ENCODE data around the gene VWA5B2. TPM values are rescaled to one million over a fixed set of nuclear protein-coding genes. Genes with fewer than 3 reads are reported as not detected.

The VWA5B2 gene
- total RNA-seq, 4 donors from 2014 or later: 0.21 to 1.8 (median 0.22) TPM; not detected in 1

DNA sequence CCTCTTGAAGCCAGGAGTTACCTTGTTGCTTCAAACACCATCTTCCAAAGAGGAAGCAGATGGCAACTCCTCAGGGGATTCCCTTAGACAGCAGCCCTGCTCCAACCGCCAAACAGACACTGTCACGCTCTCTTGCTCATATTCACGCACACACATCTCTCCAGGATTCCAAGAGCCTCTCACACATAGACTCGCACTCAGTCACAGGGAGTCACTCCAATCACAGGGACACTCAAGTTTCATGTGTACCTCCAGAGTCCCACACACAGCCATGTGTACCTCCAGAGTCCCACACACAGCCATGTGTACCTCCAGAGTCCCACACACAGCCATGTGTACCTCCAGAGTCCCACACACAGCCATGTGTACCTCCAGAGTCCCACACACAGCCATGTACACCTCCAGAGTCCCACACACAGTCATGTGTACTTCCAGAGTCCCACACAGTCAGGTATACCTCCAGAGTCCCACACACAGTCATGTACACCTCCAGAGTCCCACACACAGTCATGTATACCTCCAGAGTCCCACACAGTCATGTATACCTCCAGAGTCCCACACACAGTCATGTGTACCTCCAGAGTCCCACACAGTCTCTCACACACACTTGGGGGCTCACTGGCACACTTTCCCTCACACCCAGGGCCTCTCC is 6.1 kb downstream of the VWA5B2 start:
- WGBS, 2 donors: 78 to 80% methylated on average over 4 of the region's 4 CpGs
- no peak for DNase-seq (ENCODE audit: low spot score in 2 of 2)
- Histone ChIP-seq H3K4me3 (no peak overlapping the region), H3K9me3 (no peaks in the 10 kb centered on the region), H3K36me3 (no peaks in the 10 kb centered on the region), H3K4me1 (peaks cover 0 to 6% (median under 1%) of the 10 kb centered on the region in 4 donors), H3K27ac (no peak overlapping the region), H3K27me3 (peaks cover 0 to 47% of the 10 kb centered on the region in 2 donors)
- TF ChIP-seq POLR2A (IDR thresholded peaks at IDR 0.05): no peak
- TF ChIP-seq EP300 (IDR thresholded peaks at IDR 0.05): no peak
- TF ChIP-seq, protein P1, sequence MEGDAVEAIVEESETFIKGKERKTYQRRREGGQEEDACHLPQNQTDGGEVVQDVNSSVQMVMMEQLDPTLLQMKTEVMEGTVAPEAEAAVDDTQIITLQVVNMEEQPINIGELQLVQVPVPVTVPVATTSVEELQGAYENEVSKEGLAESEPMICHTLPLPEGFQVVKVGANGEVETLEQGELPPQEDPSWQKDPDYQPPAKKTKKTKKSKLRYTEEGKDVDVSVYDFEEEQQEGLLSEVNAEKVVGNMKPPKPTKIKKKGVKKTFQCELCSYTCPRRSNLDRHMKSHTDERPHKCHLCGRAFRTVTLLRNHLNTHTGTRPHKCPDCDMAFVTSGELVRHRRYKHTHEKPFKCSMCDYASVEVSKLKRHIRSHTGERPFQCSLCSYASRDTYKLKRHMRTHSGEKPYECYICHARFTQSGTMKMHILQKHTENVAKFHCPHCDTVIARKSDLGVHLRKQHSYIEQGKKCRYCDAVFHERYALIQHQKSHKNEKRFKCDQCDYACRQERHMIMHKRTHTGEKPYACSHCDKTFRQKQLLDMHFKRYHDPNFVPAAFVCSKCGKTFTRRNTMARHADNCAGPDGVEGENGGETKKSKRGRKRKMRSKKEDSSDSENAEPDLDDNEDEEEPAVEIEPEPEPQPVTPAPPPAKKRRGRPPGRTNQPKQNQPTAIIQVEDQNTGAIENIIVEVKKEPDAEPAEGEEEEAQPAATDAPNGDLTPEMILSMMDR (IDR thresholded peaks at IDR 0.05): no peak

DNA sequence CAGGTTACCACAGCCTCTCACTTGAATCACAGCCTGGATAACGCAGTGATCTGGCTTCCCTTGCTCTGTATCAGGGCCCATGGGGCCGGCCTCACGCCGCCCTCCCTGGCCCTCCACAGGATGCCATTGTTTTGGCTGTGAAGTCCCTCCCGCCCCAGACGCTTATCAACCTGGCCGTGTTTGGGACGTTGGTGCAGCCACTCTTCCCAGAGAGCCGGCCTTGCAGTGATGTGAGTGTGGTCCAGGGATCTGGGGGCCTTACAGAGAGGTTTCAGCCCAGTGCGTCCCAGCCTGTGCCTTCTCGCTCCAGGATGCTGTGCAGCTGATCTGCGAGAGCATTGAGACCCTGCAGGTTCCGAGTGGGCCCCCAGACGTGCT is 6.6 kb downstream of the VWA5B2 start:
- no peak overlapping the region for H3K4me3 ChIP-seq
- TF ChIP-seq, protein P1 (IDR thresholded peaks at IDR 0.05): no peak
- TF ChIP-seq POLR2A (IDR thresholded peaks at IDR 0.05) (no peak), EP300 (IDR thresholded peaks at IDR 0.05) (no peak)
- peaks cover 0 to 43% of the 10 kb centered on the region in 2 donors for H3K27me3 ChIP-seq
- H3K36me3 ChIP-seq: no peaks in the 10 kb centered on the region
- no peak overlapping the region for H3K27ac ChIP-seq
- 35 to 42% methylated on average over 11 to 12 of the region's 14 CpGs for WGBS, 2 donors
- peaks cover 0 to 3% (median 0%) of the 10 kb centered on the region in 4 donors for H3K4me1 ChIP-seq
- no peaks in the 10 kb centered on the region for H3K9me3 ChIP-seq
- no peak for DNase-seq (ENCODE audit: low spot score in 2 of 2)

DNA sequence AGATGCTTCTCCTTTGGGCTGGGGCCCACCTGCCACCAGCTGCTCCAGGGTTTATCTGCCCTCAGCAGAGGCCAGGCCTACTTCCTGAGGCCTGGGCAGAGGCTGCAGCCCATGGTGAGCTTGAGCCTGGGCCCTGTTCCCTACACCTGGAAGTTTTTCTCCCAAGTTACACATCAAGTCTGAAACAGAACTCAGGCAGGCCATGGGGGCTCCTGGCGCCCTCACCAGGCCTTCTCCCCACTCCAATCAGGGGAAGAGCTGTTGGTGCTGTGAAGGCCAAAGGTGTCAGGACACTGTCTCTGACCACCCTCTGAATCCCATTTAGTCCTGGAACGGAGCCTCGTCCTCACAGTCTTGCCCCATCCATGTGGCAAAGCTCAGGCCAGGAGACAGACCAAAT is 7.3 kb downstream of the VWA5B2 start:
- Histone ChIP-seq H3K9me3 (no peaks in the 10 kb centered on the region), H3K27ac (no peak overlapping the region), H3K4me3 (no peak overlapping the region), H3K36me3 (peaks cover 0 to 3% (median 0%) of the 10 kb centered on the region in 3 donors), H3K4me1 (peaks cover 0 to 7% (median 0%) of the 10 kb centered on the region in 4 donors), H3K27me3 (peaks cover 0 to 37% of the 10 kb centered on the region in 2 donors)
- DNase-seq (ENCODE audit: low spot score in 2 of 2): no peak
- no peak for TF ChIP-seq EP300 (IDR thresholded peaks at IDR 0.05)
- TF ChIP-seq, protein P1 (IDR thresholded peaks at IDR 0.05): no peak
- TF ChIP-seq POLR2A (IDR thresholded peaks at IDR 0.05): no peak
- 54 to 80% methylated on average over 3 of the region's 3 CpGs for WGBS, 2 donors

DNA sequence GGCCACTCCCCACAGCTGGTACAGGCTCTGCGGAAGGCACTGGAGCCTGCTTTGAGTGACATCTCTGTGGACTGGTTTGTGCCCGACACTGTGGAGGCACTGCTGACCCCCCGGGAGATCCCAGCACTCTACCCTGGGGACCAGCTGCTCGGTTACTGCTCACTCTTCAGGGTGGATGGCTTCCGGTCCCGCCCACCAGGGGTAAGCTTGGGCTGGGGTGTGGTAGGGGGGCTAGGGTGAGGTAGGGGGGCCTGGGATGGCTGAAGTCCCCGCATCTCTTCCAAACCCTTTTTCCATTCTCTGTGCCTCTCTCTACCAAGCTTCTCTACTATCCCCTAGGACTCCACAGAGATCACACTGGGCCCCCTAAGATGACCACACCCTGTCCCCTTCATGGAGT is 7.8 kb downstream of the VWA5B2 start:
- no peak overlapping the region for H3K27ac ChIP-seq
- peaks cover 0 to 10% (median 0%) of the 10 kb centered on the region in 4 donors for H3K4me1 ChIP-seq
- no peaks in the 10 kb centered on the region for H3K9me3 ChIP-seq
- DNase-seq (ENCODE audit: low spot score in 2 of 2): no peak
- 64 to 83% methylated on average over 7 of the region's 7 CpGs for WGBS, 2 donors
- peaks cover 0 to 32% of the 10 kb centered on the region in 2 donors for H3K27me3 ChIP-seq
- H3K4me3 ChIP-seq: no peak overlapping the region
- peaks cover 0 to 9% (median 0%) of the 10 kb centered on the region in 3 donors for H3K36me3 ChIP-seq
- TF ChIP-seq POLR2A (IDR thresholded peaks at IDR 0.05) (no peak), EP300 (IDR thresholded peaks at IDR 0.05) (no peak)
- TF ChIP-seq, protein P1 (IDR thresholded peaks at IDR 0.05): no peak

DNA sequence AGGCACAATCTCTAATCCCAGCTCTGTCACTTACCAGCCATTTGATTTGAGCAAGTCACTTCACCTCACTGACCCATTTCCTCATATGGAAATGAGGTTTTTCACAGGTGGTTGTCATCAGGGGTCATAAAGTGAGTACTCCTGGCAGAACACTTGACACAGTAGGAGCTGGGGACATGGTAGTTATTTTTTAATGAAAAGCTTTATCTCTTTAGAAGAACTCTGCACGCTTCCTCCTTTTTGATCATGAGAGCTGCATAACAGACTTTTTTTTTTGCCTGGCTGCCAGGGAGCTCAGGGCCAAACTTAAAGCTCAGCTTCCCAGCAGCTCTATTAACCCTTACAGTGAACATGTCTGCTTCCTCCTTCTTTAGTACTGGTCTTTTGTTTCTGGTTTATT is 8.4 kb downstream of the VWA5B2 start:
- no peak for DNase-seq (ENCODE audit: low spot score in 2 of 2)
- WGBS, 2 donors: 28 to 42% methylated on average over 1 of the region's 1 CpG
- TF ChIP-seq, protein P1 (IDR thresholded peaks at IDR 0.05): no peak
- TF ChIP-seq POLR2A (IDR thresholded peaks at IDR 0.05) (no peak), EP300 (IDR thresholded peaks at IDR 0.05) (no peak)
- no peak overlapping the region for H3K4me3 ChIP-seq
- no peak overlapping the region for H3K27ac ChIP-seq
- peaks cover 0 to 15% (median 6%) of the 10 kb centered on the region in 3 donors for H3K36me3 ChIP-seq
- peaks cover 0 to 10% (median 0%) of the 10 kb centered on the region in 4 donors for H3K4me1 ChIP-seq
- no peaks in the 10 kb centered on the region for H3K9me3 ChIP-seq
- peaks cover 0 to 26% of the 10 kb centered on the region in 2 donors for H3K27me3 ChIP-seq

Measured in tibial nerve (tissue), 4 donors.